ENCODE measurements around the gene FAM193A.
"Not testable (repeated sequence)": the region's sequence is repeated elsewhere in the genome, so short reads cannot be mapped to it uniquely, and the experiment has no call there.

- TF ChIP-seq CTCF (IDR thresholded peaks at IDR 0.05 in 4 of 5, conservative IDR thresholded peaks at IDR 0.05 in 1 of 5); POLR2A (IDR thresholded peaks at IDR 0.05): not testable (repeated sequence)
Measured at GRCh38 chr4:2679762-2680161, 143.3 kb downstream of the FAM193A start.

Data from gastrocnemius medialis (tissue), 4 donors.